KMS-11 (cell line): Measurements from ENCODE around the gene B3GAT3.

Source experiments
- H2AFZ ChIP-seq: fragments of 200-600 bp; sonication (generic); 2 replicates; pipeline ENCODE4 v1.6.1; 2016; ENCODE audit warnings: antibody characterized with exemption, mixed run types, low read depth
- H3K27ac ChIP-seq: fragments of 200-600 bp; sonication (generic); 2 replicates; pipeline ENCODE4 v1.6.1; 2016; ENCODE audit warnings: mild to moderate bottlenecking, mixed run types
- H3K27me3 ChIP-seq: fragments of 200-600 bp; sonication (generic); 2 replicates; pipeline ENCODE4 v1.6.1; 2017; ENCODE audit warnings: mild to moderate bottlenecking, low read depth, mixed run types, moderate library complexity; ENCODE audit not compliant: insufficient read depth
- H3K36me3 ChIP-seq: fragments of 200-600 bp; sonication (generic); 2 replicates; pipeline ENCODE4 v1.6.1; 2017; ENCODE audit warnings: mild to moderate bottlenecking, mixed run types; ENCODE audit not compliant: insufficient read depth
- H3K4me1 ChIP-seq: fragments of 200-600 bp; sonication (generic); 2 replicates; pipeline ENCODE4 v1.6.1; 2016; ENCODE audit warnings: mild to moderate bottlenecking, low read depth, mixed run types; ENCODE audit not compliant: poor library complexity, severe bottlenecking
- H3K4me2 ChIP-seq: fragments of 200-600 bp; sonication (generic); 2 replicates; pipeline ENCODE4 v1.7.0; 2016; ENCODE audit warnings: mild to moderate bottlenecking, mixed run types
- H3K4me3 ChIP-seq: fragments of 200-600 bp; sonication (generic); IDR thresholded peaks from 2 replicates; pipeline ENCODE4 v1.6.1; 2017; ENCODE audit warnings: low read depth, low read length, mixed read lengths; ENCODE audit not compliant: insufficient read depth
- H3K79me2 ChIP-seq: fragments of 200-600 bp; sonication (generic); 2 replicates; pipeline ENCODE4 v1.6.1; 2016; ENCODE audit warnings: low read depth, mixed run types; ENCODE audit not compliant: insufficient read depth
- H3K9ac ChIP-seq: fragments of 200-600 bp; sonication (generic); 2 replicates; pipeline ENCODE4 v1.6.1; 2016; ENCODE audit warnings: mild to moderate bottlenecking, mixed run types
- H4K20me1 ChIP-seq: fragments of 200-600 bp; sonication (generic); 2 replicates; pipeline ENCODE4 v1.6.1; 2016; ENCODE audit warnings: mild to moderate bottlenecking, mixed run types; ENCODE audit not compliant: insufficient read depth
- TF ChIP-seq, protein P1 (sequence below): fragments of 200-600 bp; sonication (generic); conservative IDR thresholded peaks from 2 replicates; pipeline ENCODE4 v1.6.1; 2017; ENCODE audit warnings: low read depth, mild to moderate bottlenecking, antibody characterized with exemption, low read length, moderate library complexity, mixed read lengths

Gene B3GAT3

GRCh38 chr11:62595124-62595523 lies 26.7 kb downstream of the B3GAT3 start:
- Histone ChIP-seq H3K36me3 (peaks cover 14% of the 10 kb centered on the region; the same call in 1 of the 2 replicates), H3K4me3 (no peak overlapping the region), H3K9ac (no peak overlapping the region), H3K27me3 (no peaks in the 10 kb centered on the region), H3K79me2 (peaks cover 41% of the 10 kb centered on the region), H3K27ac (no peak overlapping the region), H4K20me1 (no peaks in the 10 kb centered on the region), H2AFZ (no peak overlapping the region), H3K4me2 (no peak overlapping the region), H3K4me1 (peaks cover 44% of the 10 kb centered on the region)
- TF ChIP-seq, protein P1, sequence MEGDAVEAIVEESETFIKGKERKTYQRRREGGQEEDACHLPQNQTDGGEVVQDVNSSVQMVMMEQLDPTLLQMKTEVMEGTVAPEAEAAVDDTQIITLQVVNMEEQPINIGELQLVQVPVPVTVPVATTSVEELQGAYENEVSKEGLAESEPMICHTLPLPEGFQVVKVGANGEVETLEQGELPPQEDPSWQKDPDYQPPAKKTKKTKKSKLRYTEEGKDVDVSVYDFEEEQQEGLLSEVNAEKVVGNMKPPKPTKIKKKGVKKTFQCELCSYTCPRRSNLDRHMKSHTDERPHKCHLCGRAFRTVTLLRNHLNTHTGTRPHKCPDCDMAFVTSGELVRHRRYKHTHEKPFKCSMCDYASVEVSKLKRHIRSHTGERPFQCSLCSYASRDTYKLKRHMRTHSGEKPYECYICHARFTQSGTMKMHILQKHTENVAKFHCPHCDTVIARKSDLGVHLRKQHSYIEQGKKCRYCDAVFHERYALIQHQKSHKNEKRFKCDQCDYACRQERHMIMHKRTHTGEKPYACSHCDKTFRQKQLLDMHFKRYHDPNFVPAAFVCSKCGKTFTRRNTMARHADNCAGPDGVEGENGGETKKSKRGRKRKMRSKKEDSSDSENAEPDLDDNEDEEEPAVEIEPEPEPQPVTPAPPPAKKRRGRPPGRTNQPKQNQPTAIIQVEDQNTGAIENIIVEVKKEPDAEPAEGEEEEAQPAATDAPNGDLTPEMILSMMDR = no peak

DNA sequence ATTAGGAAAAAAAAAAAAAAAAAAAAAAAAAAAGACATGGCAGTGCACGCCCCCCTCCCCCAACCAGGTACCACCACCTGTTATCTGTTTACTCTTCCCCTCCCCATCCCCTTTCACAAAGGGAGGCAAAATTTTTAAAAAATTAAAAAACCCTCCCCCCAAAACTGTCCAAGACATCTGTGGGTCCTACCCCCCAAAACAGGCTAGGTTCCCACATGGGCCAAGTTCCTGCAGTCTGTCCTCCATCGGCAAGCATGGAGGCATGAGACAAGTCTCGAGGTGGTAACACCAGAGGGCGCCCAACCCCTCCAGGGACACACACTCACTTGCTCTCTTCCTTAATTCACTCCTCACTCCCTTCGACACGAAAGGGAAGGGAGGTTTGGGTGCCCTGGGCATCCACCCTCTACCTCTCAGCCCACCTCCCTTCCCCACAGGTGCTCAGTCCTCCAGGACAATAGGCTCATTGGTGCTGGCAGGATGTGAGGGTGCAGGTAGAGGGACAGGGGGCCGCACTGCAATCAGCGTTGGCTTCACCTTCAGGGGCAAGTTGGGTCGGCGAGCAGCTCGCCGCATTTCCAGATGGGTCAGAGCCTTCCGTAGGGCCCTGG lies 28.2 kb downstream of the B3GAT3 start:
- no peak overlapping the region for H3K4me3 ChIP-seq
- no peak overlapping the region; the same call in 1 of the 2 replicates for H3K4me2 ChIP-seq
- no peaks in the 10 kb centered on the region for H3K27me3 ChIP-seq
- no peak overlapping the region for H3K27ac ChIP-seq
- peaks cover 34% of the 10 kb centered on the region for H3K79me2 ChIP-seq
- H2AFZ ChIP-seq = no peak overlapping the region
- H3K4me1 ChIP-seq = peaks cover 39% of the 10 kb centered on the region
- peaks cover 14% of the 10 kb centered on the region; the same call in 1 of the 2 replicates for H3K36me3 ChIP-seq
- no peaks in the 10 kb centered on the region for H4K20me1 ChIP-seq
- H3K9ac ChIP-seq = no peak overlapping the region
- TF ChIP-seq, protein P1 = peak; percentile 69

DNA sequence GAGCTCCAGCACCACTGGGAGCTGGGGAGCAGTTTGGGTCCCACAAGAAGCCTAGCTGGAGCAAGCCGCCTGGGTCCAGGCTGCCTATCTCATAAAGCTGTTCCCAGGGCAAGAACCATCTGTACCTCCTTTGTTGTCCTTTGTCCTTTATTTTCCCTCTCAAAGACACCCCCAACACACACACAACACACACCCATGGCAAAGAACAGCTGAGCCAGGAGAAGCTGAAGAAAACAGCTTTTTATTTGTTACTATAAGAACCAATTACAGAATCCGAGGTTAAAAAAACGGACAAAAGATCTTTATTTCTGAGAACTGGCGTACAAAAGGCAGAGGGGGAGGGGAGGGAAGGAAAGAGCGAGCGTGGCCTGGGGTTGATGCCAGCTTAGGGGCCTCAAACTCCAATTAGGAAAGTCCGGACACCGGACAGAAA lies 28.8 kb downstream of the B3GAT3 start:
- H3K27ac ChIP-seq = peak overlapping the region; percentile 93
- H3K36me3 ChIP-seq = peaks cover 14% of the 10 kb centered on the region; the same call in 1 of the 2 replicates

GRCh38 chr11:62592146-62592815 lies 29.5 kb downstream of the B3GAT3 start:
- H3K36me3 ChIP-seq = peaks cover 14% of the 10 kb centered on the region; the same call in 1 of the 2 replicates

More for the DNA sequence above, 28.8 kb downstream of the B3GAT3 start:
- no peaks in the 10 kb centered on the region for H4K20me1 ChIP-seq
- peaks cover 29% of the 10 kb centered on the region for H3K79me2 ChIP-seq
- TF ChIP-seq, protein P1 = no peak
- peaks cover 35% of the 10 kb centered on the region for H3K4me1 ChIP-seq
- no peaks in the 10 kb centered on the region for H3K27me3 ChIP-seq
- H3K4me2 ChIP-seq = peak overlapping the region; percentile 85
- no peak overlapping the region for H3K4me3 ChIP-seq
- no peak overlapping the region for H3K9ac ChIP-seq
- H2AFZ ChIP-seq = no peak overlapping the region

More at GRCh38 chr11:62592146-62592815, 29.5 kb downstream of the B3GAT3 start:
- Histone ChIP-seq H3K27me3 (no peaks in the 10 kb centered on the region), H3K27ac (peak overlapping the region; percentile 93), H2AFZ (peak overlapping the region; percentile 55), H3K4me3 (no peak overlapping the region), H3K79me2 (peaks cover 21% of the 10 kb centered on the region), H3K4me1 (peaks cover 35% of the 10 kb centered on the region), H4K20me1 (no peaks in the 10 kb centered on the region), H3K9ac (peak overlapping the region; percentile 87), H3K4me2 (peak overlapping the region; percentile 85)
- TF ChIP-seq, protein P1 = no peak
